Measurements from ENCODE around the gene OSBPL5. TPM values are rescaled to one million over a fixed set of nuclear protein-coding genes. Genes with fewer than 3 reads are reported as not detected.

Gene OSBPL5
- polyA plus RNA-seq, 1 donor: 14.1 TPM

- no peak for DNase-seq
- peaks cover 43% of the 10 kb centered on the region for H3K4me1 ChIP-seq (ENCODE audit: control insufficient read depth, insufficient read depth, low read length)
- peaks cover 3% of the 10 kb centered on the region for H3K9me3 ChIP-seq (ENCODE audit: control insufficient read depth, low read depth, low read length)
- H3K27ac ChIP-seq (ENCODE audit: low read length): no peak overlapping the region
- H3K27me3 ChIP-seq (ENCODE audit: control insufficient read depth, insufficient read depth, low read length): no peaks in the 10 kb centered on the region
- no peak overlapping the region for H3K4me3 ChIP-seq (ENCODE audit: low read length)
- WGBS (ENCODE audit: insufficient coverage, low lambda C conversion rate): no CpG with 5 or more reads among the region's 21 CpGs
- peaks cover 2% of the 10 kb centered on the region for H3K36me3 ChIP-seq (ENCODE audit: control insufficient read depth, insufficient read depth, low read length)
These were observed 2.5 kb downstream of the OSBPL5 start for GRCh38 chr11:3162410-3163240.

- peaks cover 37% of the 10 kb centered on the region for H3K4me1 ChIP-seq (ENCODE audit: control insufficient read depth, insufficient read depth, low read length)
- no peak overlapping the region for H3K27ac ChIP-seq (ENCODE audit: low read length)
These were observed 3.2 kb downstream of the OSBPL5 start for GRCh38 chr11:3161720-3162409.

GRCh38 chr11:3161309-3161708, 3.8 kb downstream of the OSBPL5 start:
- Histone ChIP-seq H3K27ac (ENCODE audit: low read length) (no peak overlapping the region), H3K4me1 (ENCODE audit: control insufficient read depth, insufficient read depth, low read length) (peaks cover 37% of the 10 kb centered on the region), H3K9me3 (ENCODE audit: control insufficient read depth, low read depth, low read length) (peaks cover 3% of the 10 kb centered on the region), H3K4me3 (ENCODE audit: low read length) (no peak overlapping the region), H3K27me3 (ENCODE audit: control insufficient read depth, insufficient read depth, low read length) (no peaks in the 10 kb centered on the region), H3K36me3 (ENCODE audit: control insufficient read depth, insufficient read depth, low read length) (peaks cover 2% of the 10 kb centered on the region)
- no peak for DNase-seq
- no CpG with 5 or more reads among the region's 14 CpGs for WGBS (ENCODE audit: insufficient coverage, low lambda C conversion rate)

More at GRCh38 chr11:3161720-3162409, 3.2 kb downstream of the OSBPL5 start:
- WGBS (ENCODE audit: insufficient coverage, low lambda C conversion rate): no CpG with 5 or more reads among the region's 7 CpGs
- no peak for DNase-seq
- Histone ChIP-seq H3K27me3 (ENCODE audit: control insufficient read depth, insufficient read depth, low read length) (no peaks in the 10 kb centered on the region), H3K4me3 (ENCODE audit: low read length) (no peak overlapping the region), H3K9me3 (ENCODE audit: control insufficient read depth, low read depth, low read length) (peaks cover 3% of the 10 kb centered on the region), H3K36me3 (ENCODE audit: control insufficient read depth, insufficient read depth, low read length) (peaks cover 2% of the 10 kb centered on the region)

- peak overlapping the region; percentile 37 for H3K4me3 ChIP-seq (ENCODE audit: low read length)
- H3K36me3 ChIP-seq (ENCODE audit: control insufficient read depth, insufficient read depth, low read length): peaks cover 2% of the 10 kb centered on the region
- peaks cover 34% of the 10 kb centered on the region for H3K4me1 ChIP-seq (ENCODE audit: control insufficient read depth, insufficient read depth, low read length)
- peak; percentile 75 to 89 for DNase-seq
- WGBS (ENCODE audit: insufficient coverage, low lambda C conversion rate): no CpG with 5 or more reads among the region's 48 CpGs
- no peaks in the 10 kb centered on the region for H3K27me3 ChIP-seq (ENCODE audit: control insufficient read depth, insufficient read depth, low read length)
- H3K27ac ChIP-seq (ENCODE audit: low read length): peak overlapping the region; percentile 24
- peaks cover 3% of the 10 kb centered on the region for H3K9me3 ChIP-seq (ENCODE audit: control insufficient read depth, low read depth, low read length)
These were observed 4.7 kb downstream of the OSBPL5 start for GRCh38 chr11:3160252-3161031.

DNA sequence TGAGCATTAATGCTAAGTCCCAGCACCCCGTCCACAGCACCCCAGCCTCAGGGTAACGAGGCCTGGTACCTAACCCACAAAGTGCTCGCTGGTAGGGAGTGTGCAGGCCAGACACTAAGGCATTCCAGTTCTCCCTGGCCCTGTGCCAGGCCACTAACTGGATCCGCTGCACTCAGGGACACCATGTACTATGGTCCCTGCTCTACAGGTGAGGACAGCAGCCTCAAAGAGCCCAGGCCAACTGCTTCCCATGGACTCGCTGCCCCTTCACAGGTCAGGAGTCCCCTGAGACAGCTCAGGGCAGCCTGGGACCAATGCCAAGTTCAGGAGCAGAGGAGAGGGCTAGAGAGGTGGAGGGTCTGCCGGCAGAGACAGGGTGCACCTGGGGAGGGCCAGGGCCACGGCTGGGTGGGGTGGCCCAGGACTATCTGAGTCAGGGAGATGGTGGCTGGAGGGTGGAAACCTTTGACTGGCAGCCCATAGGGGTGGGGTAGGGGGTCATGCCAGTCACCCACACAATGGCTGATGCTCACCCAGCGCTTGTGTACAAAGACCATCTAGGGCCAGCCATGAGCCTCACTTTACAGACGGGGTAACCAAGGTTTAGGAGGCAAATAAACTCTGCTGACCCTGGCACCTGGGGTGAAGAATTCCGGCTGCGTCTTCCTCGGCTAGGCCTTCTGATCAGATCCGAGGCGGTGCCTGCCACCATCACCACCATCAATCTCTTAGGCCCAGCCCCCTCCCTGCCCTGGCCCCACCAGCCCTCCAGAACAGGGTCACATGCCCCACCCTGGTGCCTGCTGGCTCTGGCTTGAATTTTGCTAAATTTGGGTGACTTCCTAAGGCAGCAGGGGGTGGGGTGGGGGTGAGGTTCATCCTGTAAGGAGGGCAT, 5.6 kb downstream of the OSBPL5 start:
- peak in 1 of 2 donors; percentile 57 for DNase-seq
- H3K27me3 ChIP-seq (ENCODE audit: control insufficient read depth, insufficient read depth, low read length): no peaks in the 10 kb centered on the region
- WGBS (ENCODE audit: insufficient coverage, low lambda C conversion rate): no CpG with 5 or more reads among the region's 14 CpGs
- H3K27ac ChIP-seq (ENCODE audit: low read length): peak overlapping the region; percentile 24
- H3K4me1 ChIP-seq (ENCODE audit: control insufficient read depth, insufficient read depth, low read length): peaks cover 40% of the 10 kb centered on the region
- peaks cover 2% of the 10 kb centered on the region for H3K36me3 ChIP-seq (ENCODE audit: control insufficient read depth, insufficient read depth, low read length)
- H3K9me3 ChIP-seq (ENCODE audit: control insufficient read depth, low read depth, low read length): peaks cover 3% of the 10 kb centered on the region
- H3K4me3 ChIP-seq (ENCODE audit: low read length): peak overlapping the region; percentile 37

DNA sequence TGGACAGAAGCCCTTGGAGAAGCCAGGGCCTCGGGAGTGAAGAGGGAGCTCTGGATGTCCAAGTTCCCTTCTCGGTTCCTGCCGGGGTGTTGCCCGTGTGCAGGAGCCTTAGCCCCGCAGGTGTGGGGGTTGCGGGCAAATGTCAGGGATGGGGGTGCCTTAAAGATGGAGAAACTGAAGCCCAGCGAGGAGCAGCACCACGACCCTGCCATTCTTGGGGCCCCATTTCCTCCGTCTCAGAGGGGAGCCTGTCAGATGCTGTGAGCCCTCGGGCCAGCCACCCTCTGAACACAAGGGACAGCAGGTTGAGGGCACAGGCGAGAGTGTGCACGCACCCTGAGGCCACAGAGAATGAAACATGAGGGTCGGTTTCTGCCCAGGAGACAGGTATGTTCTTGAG, 6.3 kb downstream of the OSBPL5 start:
- no peak overlapping the region for H3K4me3 ChIP-seq (ENCODE audit: low read length)
- DNase-seq: no peak
- 100% methylated on average over 1 of the region's 13 CpGs for WGBS (ENCODE audit: insufficient coverage, low lambda C conversion rate)
- no peaks in the 10 kb centered on the region for H3K27me3 ChIP-seq (ENCODE audit: control insufficient read depth, insufficient read depth, low read length)
- H3K4me1 ChIP-seq (ENCODE audit: control insufficient read depth, insufficient read depth, low read length): peaks cover 40% of the 10 kb centered on the region
- peaks cover 2% of the 10 kb centered on the region for H3K36me3 ChIP-seq (ENCODE audit: control insufficient read depth, insufficient read depth, low read length)
- H3K9me3 ChIP-seq (ENCODE audit: control insufficient read depth, low read depth, low read length): peaks cover 3% of the 10 kb centered on the region
- H3K27ac ChIP-seq (ENCODE audit: low read length): no peak overlapping the region

DNA sequence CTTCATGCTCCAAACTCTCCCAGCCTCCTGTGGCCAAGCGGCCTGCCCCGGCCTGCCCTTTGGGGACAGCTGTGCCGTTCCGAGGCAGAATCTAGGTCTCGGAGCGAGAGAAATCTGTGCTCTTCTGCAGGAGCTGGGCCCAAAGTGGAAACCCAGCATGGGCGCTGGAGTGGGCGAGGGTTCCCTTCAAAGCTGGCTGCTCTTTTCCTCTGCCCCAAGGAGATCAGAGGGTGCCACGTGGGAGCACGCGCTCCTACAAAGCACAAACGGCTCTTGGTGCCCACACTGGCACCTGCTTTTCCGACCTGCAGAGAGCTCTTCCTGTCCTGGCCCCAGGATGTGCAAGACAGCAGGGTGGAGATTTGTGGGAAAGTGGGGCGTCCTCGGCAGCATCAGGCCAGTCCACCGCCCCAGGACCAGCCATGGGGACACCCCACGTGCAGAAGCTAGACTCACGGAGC, 6.9 kb downstream of the OSBPL5 start:
- Histone ChIP-seq H3K27me3 (ENCODE audit: control insufficient read depth, insufficient read depth, low read length) (no peaks in the 10 kb centered on the region), H3K4me3 (ENCODE audit: low read length) (no peak overlapping the region), H3K27ac (ENCODE audit: low read length) (no peak overlapping the region), H3K4me1 (ENCODE audit: control insufficient read depth, insufficient read depth, low read length) (peaks cover 45% of the 10 kb centered on the region), H3K9me3 (ENCODE audit: control insufficient read depth, low read depth, low read length) (peaks cover 3% of the 10 kb centered on the region), H3K36me3 (ENCODE audit: control insufficient read depth, insufficient read depth, low read length) (no peaks in the 10 kb centered on the region)
- WGBS (ENCODE audit: insufficient coverage, low lambda C conversion rate): no CpG with 5 or more reads among the region's 18 CpGs
- no peak for DNase-seq

GRCh38 chr11:3157381-3158130, 7.6 kb downstream of the OSBPL5 start:
- no CpG with 5 or more reads among the region's 22 CpGs for WGBS (ENCODE audit: insufficient coverage, low lambda C conversion rate)
- H3K27me3 ChIP-seq (ENCODE audit: control insufficient read depth, insufficient read depth, low read length): no peaks in the 10 kb centered on the region
- no peak overlapping the region for H3K27ac ChIP-seq (ENCODE audit: low read length)
- H3K36me3 ChIP-seq (ENCODE audit: control insufficient read depth, insufficient read depth, low read length): no peaks in the 10 kb centered on the region
- no peak for DNase-seq
- H3K4me1 ChIP-seq (ENCODE audit: control insufficient read depth, insufficient read depth, low read length): peaks cover 51% of the 10 kb centered on the region
- H3K4me3 ChIP-seq (ENCODE audit: low read length): no peak overlapping the region
- H3K9me3 ChIP-seq (ENCODE audit: control insufficient read depth, low read depth, low read length): peaks cover 3% of the 10 kb centered on the region

DNA sequence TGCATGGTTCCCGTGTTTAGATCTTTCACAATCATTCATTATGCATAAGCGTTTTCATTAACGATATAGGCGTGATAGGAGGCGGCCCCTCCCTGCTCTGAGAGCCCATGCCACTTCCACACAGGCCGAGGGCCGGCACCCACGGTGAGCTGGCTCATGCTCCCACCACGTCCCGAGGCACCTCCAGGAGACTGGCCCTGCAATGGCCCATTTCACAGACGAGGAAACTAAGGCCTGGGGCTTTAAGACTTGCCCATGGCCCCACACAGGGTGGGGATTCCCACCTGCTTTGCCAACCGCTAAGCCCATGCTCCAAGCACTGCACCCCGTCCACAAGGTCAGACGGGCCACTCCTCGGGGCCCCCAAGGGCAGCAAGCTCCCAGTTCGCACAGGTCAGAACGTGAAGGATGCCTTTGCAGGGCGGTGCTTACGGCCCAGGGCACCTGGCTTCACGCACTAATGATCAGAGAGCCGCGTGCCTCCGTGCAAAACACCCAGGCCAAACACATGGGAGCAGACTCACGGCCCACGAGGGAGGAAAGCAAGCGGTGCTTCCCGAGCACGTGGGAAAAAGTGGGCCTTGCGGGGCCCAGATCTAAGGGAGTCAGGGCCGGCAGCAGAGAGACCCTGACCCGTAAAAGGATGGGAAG, 8.3 kb downstream of the OSBPL5 start:
- no peak for DNase-seq
- 100% methylated on average over 1 of the region's 31 CpGs for WGBS (ENCODE audit: insufficient coverage, low lambda C conversion rate)
- peak overlapping the region; percentile 61 for H3K27ac ChIP-seq (ENCODE audit: low read length)
- no peak overlapping the region for H3K4me3 ChIP-seq (ENCODE audit: low read length)
- no peaks in the 10 kb centered on the region for H3K36me3 ChIP-seq (ENCODE audit: control insufficient read depth, insufficient read depth, low read length)
- peaks cover 5% of the 10 kb centered on the region for H3K9me3 ChIP-seq (ENCODE audit: control insufficient read depth, low read depth, low read length)
- H3K4me1 ChIP-seq (ENCODE audit: control insufficient read depth, insufficient read depth, low read length): peaks cover 56% of the 10 kb centered on the region
- H3K27me3 ChIP-seq (ENCODE audit: control insufficient read depth, insufficient read depth, low read length): no peaks in the 10 kb centered on the region

All from large intestine (tissue), 3 donors.